ENCODE results near the gene SHB. TPM values are rescaled to one million over a fixed set of nuclear protein-coding genes. Genes with fewer than 3 reads are reported as not detected.

SHB gene
- polyA plus RNA-seq, 1 donor (not counting 4 experiments of a cell fraction or from before 2014, with no cell fraction given), result 10.9 TPM

DNA sequence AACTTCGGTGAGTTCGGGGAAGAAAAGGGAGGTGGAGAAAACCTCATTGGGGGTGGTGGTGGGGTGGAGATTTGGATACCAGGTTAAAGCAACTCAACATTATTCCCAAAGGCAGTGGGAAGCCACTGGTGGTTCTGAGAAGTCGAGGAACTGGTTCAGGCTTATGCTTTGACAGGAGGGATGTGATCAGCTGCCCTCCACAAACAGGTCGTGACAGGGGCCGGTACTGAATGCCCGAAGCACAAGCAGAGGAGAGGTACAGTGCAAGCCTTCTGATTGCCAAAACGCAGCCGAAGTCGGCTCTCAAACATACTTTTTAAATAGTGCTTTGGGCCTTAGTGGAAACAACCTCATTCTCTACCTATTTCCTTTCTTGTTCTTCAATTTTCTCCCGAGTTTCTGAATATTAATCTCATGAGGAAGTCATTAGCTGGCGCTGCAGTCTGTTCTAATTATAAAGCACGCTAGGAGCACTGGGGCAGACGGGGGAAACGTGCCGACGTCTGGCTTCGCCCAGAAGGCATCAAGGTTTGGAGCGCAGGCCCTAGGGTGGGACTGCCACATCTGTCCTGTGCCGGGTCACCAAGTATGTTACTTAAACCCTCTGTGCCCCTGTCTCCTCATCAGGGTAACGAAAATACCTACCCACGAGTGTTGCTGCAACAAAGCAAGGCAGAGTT, 27.3 kb downstream of the SHB start:
- Histone ChIP-seq H3K4me2 (ENCODE audit: control insufficient read depth, extremely low read depth, insufficient read depth, low read depth, low read length) (peak overlapping the region; percentile 78), H2AFZ (ENCODE audit: control insufficient read depth, low read length) (peak overlapping the region; percentile 49), H3K9ac (ENCODE audit: control insufficient read depth, extremely low read depth, insufficient read depth, low read length) (peak overlapping the region; percentile 58), H3K4me3 (ENCODE audit: control insufficient read depth in 2 of 3, extremely low read depth in 1 of 3, insufficient read depth in 2 of 3, low read depth in 1 of 3, low read length in 3 of 3) (peak overlapping the region in 2 of 3 experiments; percentile 30 to 49), H3K79me2 (ENCODE audit: control insufficient read depth, insufficient read depth, low read length) (peaks cover 90% of the 10 kb centered on the region), H3K9me3 (ENCODE audit: control insufficient read depth, low read depth, low read length) (no peaks in the 10 kb centered on the region), H3K27ac (ENCODE audit: control insufficient read depth, insufficient read depth, low read length) (peak overlapping the region; percentile 63), H3K27me3 (ENCODE audit: control insufficient read depth, extremely low read depth, insufficient read depth, low read length) (no peaks in the 10 kb centered on the region), H3K36me3 (ENCODE audit: control insufficient read depth in 2 of 2, extremely low read depth in 1 of 2, insufficient read depth in 2 of 2, low read length in 2 of 2) (no peaks in the 10 kb centered on the region), H3K9me1 (ENCODE audit: control insufficient read depth, extremely low read depth, insufficient read depth, low read length) (peaks cover 14% of the 10 kb centered on the region), H3K4me1 (ENCODE audit: control insufficient read depth, extremely low read depth, insufficient read depth, low read length) (peaks cover 96% of the 10 kb centered on the region), H4K20me1 (ENCODE audit: control insufficient read depth, extremely low read depth, insufficient read depth, low read length) (no peaks in the 10 kb centered on the region)
- DNase-seq (ENCODE audit: low read depth, low spot score) (no peak), FAIRE-seq (peak; percentile 66)
- dilution Hi-C loops (cut with MboI; ENCODE audit: extremely low pct_ligation_motif_present, low sequenced_read_pairs), result no loop called here
- TF ChIP-seq, protein P1, sequence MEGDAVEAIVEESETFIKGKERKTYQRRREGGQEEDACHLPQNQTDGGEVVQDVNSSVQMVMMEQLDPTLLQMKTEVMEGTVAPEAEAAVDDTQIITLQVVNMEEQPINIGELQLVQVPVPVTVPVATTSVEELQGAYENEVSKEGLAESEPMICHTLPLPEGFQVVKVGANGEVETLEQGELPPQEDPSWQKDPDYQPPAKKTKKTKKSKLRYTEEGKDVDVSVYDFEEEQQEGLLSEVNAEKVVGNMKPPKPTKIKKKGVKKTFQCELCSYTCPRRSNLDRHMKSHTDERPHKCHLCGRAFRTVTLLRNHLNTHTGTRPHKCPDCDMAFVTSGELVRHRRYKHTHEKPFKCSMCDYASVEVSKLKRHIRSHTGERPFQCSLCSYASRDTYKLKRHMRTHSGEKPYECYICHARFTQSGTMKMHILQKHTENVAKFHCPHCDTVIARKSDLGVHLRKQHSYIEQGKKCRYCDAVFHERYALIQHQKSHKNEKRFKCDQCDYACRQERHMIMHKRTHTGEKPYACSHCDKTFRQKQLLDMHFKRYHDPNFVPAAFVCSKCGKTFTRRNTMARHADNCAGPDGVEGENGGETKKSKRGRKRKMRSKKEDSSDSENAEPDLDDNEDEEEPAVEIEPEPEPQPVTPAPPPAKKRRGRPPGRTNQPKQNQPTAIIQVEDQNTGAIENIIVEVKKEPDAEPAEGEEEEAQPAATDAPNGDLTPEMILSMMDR (optimal IDR thresholded peaks at IDR 0.05 in 1 of 3, IDR thresholded peaks at IDR 0.05 in 1 of 3, conservative IDR thresholded peaks at IDR 0.05 in 1 of 3; ENCODE audit: extremely low read depth in 1 of 3, insufficient read depth in 2 of 3, low read length in 3 of 3), result no peak
- TF ChIP-seq EZH2 (IDR thresholded peaks at IDR 0.05; ENCODE audit: low read length), result no peak

GRCh38 chr9:38039907-38040682, 28.9 kb downstream of the SHB start:
- Histone ChIP-seq H3K27ac (ENCODE audit: control insufficient read depth, insufficient read depth, low read length) (no peak overlapping the region), H3K9me1 (ENCODE audit: control insufficient read depth, extremely low read depth, insufficient read depth, low read length) (peaks cover 14% of the 10 kb centered on the region), H2AFZ (ENCODE audit: control insufficient read depth, low read length) (no peak overlapping the region), H3K9ac (ENCODE audit: control insufficient read depth, extremely low read depth, insufficient read depth, low read length) (no peak overlapping the region), H3K4me2 (ENCODE audit: control insufficient read depth, extremely low read depth, insufficient read depth, low read depth, low read length) (no peak overlapping the region), H3K9me3 (ENCODE audit: control insufficient read depth, low read depth, low read length) (no peaks in the 10 kb centered on the region), H3K4me3 (ENCODE audit: control insufficient read depth in 2 of 3, extremely low read depth in 1 of 3, insufficient read depth in 2 of 3, low read depth in 1 of 3, low read length in 3 of 3) (no peak overlapping the region), H3K4me1 (ENCODE audit: control insufficient read depth, extremely low read depth, insufficient read depth, low read length) (peaks cover 98% of the 10 kb centered on the region), H3K27me3 (ENCODE audit: control insufficient read depth, extremely low read depth, insufficient read depth, low read length) (no peaks in the 10 kb centered on the region), H4K20me1 (ENCODE audit: control insufficient read depth, extremely low read depth, insufficient read depth, low read length) (no peaks in the 10 kb centered on the region), H3K79me2 (ENCODE audit: control insufficient read depth, insufficient read depth, low read length) (peaks cover 84% of the 10 kb centered on the region), H3K36me3 (ENCODE audit: control insufficient read depth in 2 of 2, extremely low read depth in 1 of 2, insufficient read depth in 2 of 2, low read length in 2 of 2) (no peaks in the 10 kb centered on the region)
- TF ChIP-seq EZH2 (IDR thresholded peaks at IDR 0.05; ENCODE audit: low read length), result no peak
- TF ChIP-seq, protein P1 (optimal IDR thresholded peaks at IDR 0.05 in 1 of 3, IDR thresholded peaks at IDR 0.05 in 1 of 3, conservative IDR thresholded peaks at IDR 0.05 in 1 of 3; ENCODE audit: extremely low read depth in 1 of 3, insufficient read depth in 2 of 3, low read length in 3 of 3), result no peak
- dilution Hi-C loops (cut with MboI; ENCODE audit: extremely low pct_ligation_motif_present, low sequenced_read_pairs), result no loop called here
- no peak for DNase-seq (ENCODE audit: low read depth, low spot score)
- FAIRE-seq, result no peak
